Neural cell (in vitro differentiated cells): ENCODE results near the gene GCN1. TPM values are rescaled to one million over a fixed set of nuclear protein-coding genes. Genes with fewer than 3 reads are reported as not detected.

ENCODE experiments used
- H2AFZ ChIP-seq: fragments of 200-600, 300-800 bp; sonication (generic), shearing (Covaris generic); 2 replicates; pipeline ENCODE4 v1.6.0; 2014; ENCODE audit warnings: low read depth, mild to moderate bottlenecking, antibody characterized with exemption, low read length, moderate library complexity
- H3F3A ChIP-seq: fragments of 200-600 bp; shearing (Covaris generic); 2 replicates; pipeline ENCODE4 v1.6.1; 2016; ENCODE audit warnings: mild to moderate bottlenecking, moderate library complexity, mixed read lengths, antibody characterized with exemption, low read length; ENCODE audit not compliant: insufficient read depth, poor library complexity, severe bottlenecking
- H3K27ac ChIP-seq: fragments of 200-600, 300-800 bp; sonication (generic), shearing (Covaris generic); 2 replicates; pipeline ENCODE4 v1.5.1; 2014; ENCODE audit warnings: mild to moderate bottlenecking, low read length, moderate library complexity
- H3K27me3 ChIP-seq: fragments of 300-800, 200-600 bp; sonication (generic), shearing (Covaris generic); 2 replicates; pipeline ENCODE4 v1.6.0; 2014; ENCODE audit warnings: mild to moderate bottlenecking, low read depth, low read length, moderate library complexity; ENCODE audit not compliant: insufficient read depth
- H3K36me3 ChIP-seq: fragments of 300-800, 200-600 bp; sonication (generic), shearing (Covaris generic); 2 replicates; pipeline ENCODE4 v1.5.1; 2014; ENCODE audit warnings: mild to moderate bottlenecking, antibody characterized with exemption, low read length, moderate library complexity; ENCODE audit not compliant: insufficient read depth
- H3K4me2 ChIP-seq: fragments of 300-800, 200-600 bp; sonication (generic), shearing (Covaris generic); 2 replicates; pipeline ENCODE4 v1.6.0; 2014; ENCODE audit warnings: mild to moderate bottlenecking, low read length
- H3K4me3 ChIP-seq: fragments of 300-800, 200-600 bp; sonication (generic), shearing (Covaris generic); 2 replicates; pipeline ENCODE4 v1.5.1; 2014; ENCODE audit warnings: mild to moderate bottlenecking, low read length, moderate library complexity
- H3K79me2 ChIP-seq: fragments of 200-600 bp; shearing (Covaris generic); replicated peaks from 2 replicates; pipeline ENCODE4 v1.6.0; 2014; ENCODE audit warnings: mild to moderate bottlenecking, low read length, moderate library complexity; ENCODE audit not compliant: insufficient read depth
- H3K9ac ChIP-seq: fragments of 300-800, 200-600 bp; sonication (generic), shearing (Covaris generic); 2 replicates; pipeline ENCODE4 v1.6.1; 2016; ENCODE audit warnings: mild to moderate bottlenecking, low read length, mixed read lengths
- H3K9me2 ChIP-seq: fragments of 200-600 bp; shearing (Covaris generic); 2 replicates; pipeline ENCODE4 v1.6.1; 2016; ENCODE audit warnings: mild to moderate bottlenecking, low read length, mixed read lengths; ENCODE audit not compliant: insufficient read depth
- H3K9me3 ChIP-seq: fragments of 200-600, 300-800 bp; sonication (generic), shearing (Covaris generic); 2 replicates; pipeline ENCODE4 v1.6.1; 2016; ENCODE audit warnings: mild to moderate bottlenecking, mixed run types, low read length, moderate library complexity, mixed read lengths
- H4K20me1 ChIP-seq: fragments of 200-600 bp; shearing (Covaris generic); 2 replicates; pipeline ENCODE4 v1.6.1; 2016; ENCODE audit warnings: mild to moderate bottlenecking, mixed run types; ENCODE audit not compliant: insufficient read depth
- CTCF ChIP-seq: fragments of 450-650 bp; IDR thresholded peaks from 2 replicates; pipeline ENCODE4 v1.5.1; 2014; ENCODE audit warnings: antibody characterized with exemption, mild to moderate bottlenecking, moderate library complexity; ENCODE audit not compliant: poor library complexity, severe bottlenecking
- EP300 ChIP-seq: fragments of 450-650 bp; conservative IDR thresholded peaks from 2 replicates; pipeline ENCODE4 v1.6.1; 2014; ENCODE audit warnings: antibody characterized with exemption, mild to moderate bottlenecking, moderate library complexity; ENCODE audit not compliant: poor library complexity, severe bottlenecking
- EZH2 ChIP-seq: fragments of 200-600, 300-800 bp; shearing (Covaris generic), sonication (generic); IDR thresholded peaks from 2 replicates; pipeline ENCODE4 v1.6.1; 2014; ENCODE audit warnings: antibody characterized with exemption, low read length, borderline replicate concordance, mild to moderate bottlenecking; ENCODE audit not compliant: insufficient read depth, poor library complexity, severe bottlenecking
- MXI1 ChIP-seq: fragments of 450-650 bp; conservative IDR thresholded peaks from 2 replicates; pipeline ENCODE4 v1.6.1; 2014; ENCODE audit warnings: antibody characterized with exemption, mild to moderate bottlenecking; ENCODE audit not compliant: poor library complexity, severe bottlenecking
- POLR2AphosphoS5 ChIP-seq: IDR thresholded peaks from 2 replicates; pipeline ENCODE4 v1.6.1; 2012
- RAD21 ChIP-seq: fragments of 450-650 bp; conservative IDR thresholded peaks from 2 replicates; pipeline ENCODE4 v1.6.1; 2014; ENCODE audit warnings: antibody characterized with exemption, mild to moderate bottlenecking, moderate library complexity
- REST ChIP-seq: IDR thresholded peaks from 2 replicates; pipeline ENCODE4 v1.6.1; 2012; ENCODE audit warnings: borderline replicate concordance
- SMC3 ChIP-seq: fragments of 450-650 bp; conservative IDR thresholded peaks from 2 replicates; pipeline ENCODE4 v1.6.1; 2014; ENCODE audit warnings: antibody characterized with exemption, mild to moderate bottlenecking, moderate library complexity; ENCODE audit not compliant: poor library complexity
- TAF1 ChIP-seq: IDR thresholded peaks from 2 replicates; pipeline ENCODE4 v1.6.1; 2012; ENCODE audit warnings: low read depth
- polyA plus RNA-seq: library from polyadenylated mRNA; depleted of rRNA; stranded (reverse); fragments of >200 nt; gene quantifications from 2 replicates; pipeline ENCODE4 v1.2.3, GENCODE V29; 2014

Gene GCN1
- polyA plus RNA-seq, 1 donor from 2014 or later = 21.5 TPM

GRCh38 chr12:120099738-120100137, 94.8 kb downstream of the GCN1 start:
- Histone ChIP-seq H4K20me1 (peaks cover 3% of the 10 kb centered on the region), H3K9me3 (no peaks in the 10 kb centered on the region), H3K36me3 (no peaks in the 10 kb centered on the region), H2AFZ (no peak overlapping the region), H3K9me2 (no peaks in the 10 kb centered on the region), H3K4me2 (no peak overlapping the region), H3K79me2 (no peaks in the 10 kb centered on the region), H3K27ac (no peak overlapping the region), H3K4me3 (no peak overlapping the region), H3K27me3 (no peaks in the 10 kb centered on the region), H3F3A (no peaks in the 10 kb centered on the region), H3K9ac (no peak overlapping the region)
- TF ChIP-seq POLR2AphosphoS5 (no peak), EZH2 (no peak), MXI1 (no peak), TAF1 (no peak), EP300 (no peak), REST (no peak), SMC3 (no peak), CTCF (no peak), RAD21 (no peak)

- no peak overlapping the region for H3K4me3 ChIP-seq
- H3K79me2 ChIP-seq = no peaks in the 10 kb centered on the region
Measured at GRCh38 chr12:120098756-120099470, 95.6 kb downstream of the GCN1 start.

More at GRCh38 chr12:120098756-120099470, 95.6 kb downstream of the GCN1 start:
- Histone ChIP-seq H3K9me2 (no peaks in the 10 kb centered on the region), H3K4me2 (no peak overlapping the region), H2AFZ (no peak overlapping the region), H3F3A (no peaks in the 10 kb centered on the region), H3K9ac (no peak overlapping the region), H3K27ac (no peak overlapping the region), H3K27me3 (no peaks in the 10 kb centered on the region), H4K20me1 (peaks cover 5% of the 10 kb centered on the region), H3K9me3 (no peaks in the 10 kb centered on the region), H3K36me3 (no peaks in the 10 kb centered on the region)
- TF ChIP-seq SMC3 (no peak), EP300 (no peak), CTCF (no peak), RAD21 (no peak)
